B cell (primary cell): ENCODE results near the gene NPAS3. TPM values are rescaled to one million over a fixed set of nuclear protein-coding genes. Genes with fewer than 3 reads are reported as not detected.

ENCODE experiments used
- ATAC-seq: fragments of 200-7000 bp; cut with Tn5 transposase; one replicate; pipeline ENCODE4 v1.10.0; 2021; ENCODE audit warnings: low read depth, mild to moderate bottlenecking, moderate number of reproducible peaks, moderate library complexity
- CTCF ChIA-PET: fragments of 350-600 bp; sonication (Branson Sonifier 250); formaldehyde crosslinking; loops from one replicate; lab custom pipeline; 2021; ENCODE audit warnings: antibody characterized with exemption, inconsistent platforms; lab: Charles Lee
- POLR2A ChIA-PET: fragments of 350-600 bp; sonication (Branson Sonifier 250); formaldehyde crosslinking; loops from one replicate; lab custom pipeline; 2021; ENCODE audit warnings: antibody characterized with exemption; lab: Charles Lee
- DNase-seq: peaks from one replicate; pipeline ENCODE4 v3.0.0; 2013
- H2AFZ ChIP-seq: 2 replicates; pipeline ENCODE4 v1.6.1; 2012; ENCODE audit warnings: mild to moderate bottlenecking, low read depth, low read length; ENCODE audit not compliant: insufficient read depth, poor library complexity, severe bottlenecking
- H3K27ac ChIP-seq, 2 donors: 1 replicate in 1 of 2; 2 replicates in 1 of 2; pipeline ENCODE4 v1.5.1; 2012 to 2013; ENCODE audit warnings: low read length in 2 of 2, mild to moderate bottlenecking in 2 of 2, moderate library complexity in 1 of 2
- H3K27me3 ChIP-seq, 4 experiments: fragments of 200-600 bp in 1 of 4; sonication (generic) in 1 of 4; replicated peaks in 1 of 4; 1 replicate in 2 of 4; 2 replicates in 2 of 4; pipeline versions ENCODE4 v1.6.1 to v1.7.0; 2013 to 2016; ENCODE audit warnings: low read length in 3 of 4, mild to moderate bottlenecking in 2 of 4, mixed read lengths in 1 of 4, moderate library complexity in 1 of 4; ENCODE audit not compliant: insufficient read depth in 4 of 4, control insufficient read depth in 3 of 4; ENCODE audit errors: control extremely low read depth in 1 of 4
- H3K36me3 ChIP-seq, 2 experiments: replicated peaks in 1 of 2; 1 replicate in 1 of 2; 2 replicates in 1 of 2; pipeline versions ENCODE4 v1.6.1 to v1.7.1; 2013; ENCODE audit warnings: low read length in 1 of 2; ENCODE audit not compliant: insufficient read depth in 2 of 2, control insufficient read depth in 1 of 2; ENCODE audit errors: control extremely low read depth in 1 of 2, extremely low read depth in 1 of 2
- H3K4me1 ChIP-seq, 2 donors: fragments of 200-600 bp in 1 of 2; sonication (generic) in 1 of 2; 1 replicate in 1 of 2; 2 replicates in 1 of 2; pipeline versions ENCODE4 v1.5.1 to v1.6.1; 2013 to 2017; ENCODE audit warnings: low read length in 2 of 2; ENCODE audit not compliant: control insufficient read depth in 2 of 2, insufficient read depth in 2 of 2
- H3K4me2 ChIP-seq: replicated peaks from 2 replicates; pipeline ENCODE3; 2012; ENCODE audit warnings: mild to moderate bottlenecking, low read depth, low read length; ENCODE audit not compliant: poor library complexity, severe bottlenecking
- H3K4me3 ChIP-seq, 5 experiments: fragments of 200-600 bp in 1 of 5; sonication (generic) in 1 of 5; 1 replicate in 3 of 5; 2 replicates in 2 of 5; pipeline versions ENCODE4 v1.5.1 to v1.7.0; 2011 to 2016; ENCODE audit warnings: low read length in 4 of 5, mild to moderate bottlenecking in 4 of 5, low read depth in 2 of 5, control low read depth in 1 of 5, moderate library complexity in 1 of 5; ENCODE audit not compliant: insufficient read depth in 1 of 5; ENCODE audit errors: control extremely low read depth in 1 of 5, extremely low read depth in 1 of 5
- H3K79me2 ChIP-seq: fragments of 200-600 bp; sonication (generic); one replicate; pipeline ENCODE4 v1.6.0; 2016; ENCODE audit warnings: low read length; ENCODE audit not compliant: control insufficient read depth, insufficient read depth
- H3K9ac ChIP-seq: fragments of 200-600 bp; sonication (generic); 2 replicates; pipeline ENCODE4 v1.6.1; 2017; ENCODE audit warnings: mild to moderate bottlenecking, low read length, moderate library complexity
- H3K9me3 ChIP-seq, 3 donors: one replicate each; pipeline versions ENCODE4 v1.6.1 to v1.7.1; 2013; ENCODE audit warnings: low read length in 2 of 3; ENCODE audit not compliant: control insufficient read depth in 2 of 3, insufficient read depth in 1 of 3; ENCODE audit errors: control extremely low read depth in 1 of 3
- H4K20me1 ChIP-seq: 2 replicates; pipeline ENCODE4 v1.6.0; 2012; ENCODE audit warnings: mild to moderate bottlenecking, low read length; ENCODE audit not compliant: insufficient read depth, control insufficient read depth, poor library complexity, severe bottlenecking
- H3K27ac Mint-ChIP-seq: one replicate; pipeline ENCODE4 v1.8.0; 2021; ENCODE audit warnings: mixed read lengths
- H3K27me3 Mint-ChIP-seq: one replicate; pipeline ENCODE4 v1.8.0; 2021; ENCODE audit warnings: mixed read lengths
- H3K4me1 Mint-ChIP-seq: one replicate; pipeline ENCODE4 v1.8.0; 2021; ENCODE audit warnings: mixed read lengths
- H3K4me3 Mint-ChIP-seq: one replicate; pipeline ENCODE4 v1.8.0; 2021; ENCODE audit warnings: mixed read lengths
- H3K9me3 Mint-ChIP-seq: one replicate; pipeline ENCODE4 v1.8.0; 2022; ENCODE audit warnings: mixed read lengths; ENCODE audit not compliant: insufficient read depth
- CTCF ChIP-seq: fragments of 200-600 bp; IDR thresholded peaks from one replicate; pipeline ENCODE4 v1.8.0; 2022; ENCODE audit warnings: antibody characterized with exemption, mild to moderate bottlenecking
- EZH2 ChIP-seq: IDR thresholded peaks from 2 replicates; pipeline ENCODE4 v1.6.1; 2012; ENCODE audit warnings: borderline replicate concordance, low read depth, mild to moderate bottlenecking, moderate library complexity, low read length; ENCODE audit not compliant: insufficient read depth, poor library complexity, severe bottlenecking
- WGBS: methylation state at CpG from one replicate; pipeline ENCODE4 v1.1.5; 2013; ENCODE audit warnings: missing lambda C conversion rate; ENCODE audit not compliant: insufficient coverage; 5-methylcytosine and 5-hydroxymethylcytosine counted together
- intact Hi-C: fragments of 100-400 bp; cut with micrococcal nuclease; formaldehyde crosslinking; loops from one replicate; pipeline ENCODE4 v1.10.0; 2022
- polyA plus RNA-seq: library from polyadenylated mRNA; depleted of rRNA; stranded (reverse); fragments of >200 nt; gene quantifications from 2 replicates; pipeline ENCODE4 v1.2.3, GENCODE V29; 2012
- total RNA-seq, 2 donors: library from RNA; stranded (reverse); fragments of 120-200 nt in 1 of 2; gene quantifications; 1 replicate in 1 of 2; 2 replicates in 1 of 2; pipeline versions ENCODE4 v1.2.3 to v1.2.4, GENCODE V29; 2013 to 2022

The NPAS3 gene
- total and polyA plus RNA-seq, 2 donors (not counting 1 experiment from before 2014, with no cell fraction given) = not detected

- H3K27me3 Mint-ChIP-seq = no peaks in the 10 kb centered on the region
- DNase-seq = no peak
- Histone ChIP-seq H3K4me2 (no peak overlapping the region), H3K9me3 (no peaks in the 10 kb centered on the region), H3K27me3 (no peaks in the 10 kb centered on the region), H3K79me2 (no peaks in the 10 kb centered on the region), H3K27ac (no peak overlapping the region), H3K9ac (no peak overlapping the region), H2AFZ (no peak overlapping the region), H4K20me1 (no peaks in the 10 kb centered on the region), H3K4me1 (no peaks in the 10 kb centered on the region), H3K4me3 (no peak overlapping the region), H3K36me3 (no peaks in the 10 kb centered on the region)
- no peaks in the 10 kb centered on the region for H3K4me1 Mint-ChIP-seq
- POLR2A ChIA-PET = no interaction called here
- H3K9me3 Mint-ChIP-seq = no peaks in the 10 kb centered on the region
- intact Hi-C loops = no loop called here
- TF ChIP-seq EZH2 = no peak
- no peak for TF ChIP-seq CTCF
- ATAC-seq = no peak
- no peak overlapping the region for H3K27ac Mint-ChIP-seq
- CTCF ChIA-PET = no interaction called here
- no CpG with 5 or more reads among the region's 3 CpGs for WGBS
- H3K4me3 Mint-ChIP-seq = no peak overlapping the region
Observed at GRCh38 chr14:33401311-33401710, 462.6 kb downstream of the NPAS3 start.

GRCh38 chr14:33402604-33403003 is 463.9 kb downstream of the NPAS3 start:
- Histone ChIP-seq H3K36me3 (no peaks in the 10 kb centered on the region), H2AFZ (no peak overlapping the region), H3K4me1 (no peaks in the 10 kb centered on the region), H3K27me3 (no peaks in the 10 kb centered on the region), H4K20me1 (no peaks in the 10 kb centered on the region), H3K9me3 (no peaks in the 10 kb centered on the region), H3K9ac (no peak overlapping the region), H3K4me2 (no peak overlapping the region), H3K4me3 (no peak overlapping the region), H3K27ac (no peak overlapping the region), H3K79me2 (no peaks in the 10 kb centered on the region)
- Mint-ChIP-seq H3K27ac (no peak overlapping the region), H3K27me3 (no peaks in the 10 kb centered on the region), H3K4me3 (no peak overlapping the region), H3K9me3 (no peaks in the 10 kb centered on the region), H3K4me1 (no peaks in the 10 kb centered on the region)
- intact Hi-C loops = no loop called here
- TF ChIP-seq CTCF (no peak), EZH2 (no peak)
- CTCF ChIA-PET = no interaction called here
- ATAC-seq (no peak), DNase-seq (no peak)
- POLR2A ChIA-PET = no interaction called here
